Keratinocyte (primary cell): ENCODE data around the gene IGF1R.

Experiments used
- EZH2 ChIP-seq: IDR thresholded peaks from one replicate; pipeline ENCODE4 v1.6.1; 2012; ENCODE audit warnings: inconsistent platforms, mild to moderate bottlenecking, low read length, moderate library complexity
- TF ChIP-seq, protein P1 (sequence below), 3 experiments: IDR thresholded peaks in 1 of 3; conservative IDR thresholded peaks in 1 of 3; optimal IDR thresholded peaks in 1 of 3; 2 replicates in 2 of 3; 3 replicates in 1 of 3; pipeline versions ENCODE3 to v1.5.1; 2011; ENCODE audit warnings: low read length in 3 of 3, mild to moderate bottlenecking in 3 of 3, moderate library complexity in 2 of 3, control low read depth in 1 of 3, inconsistent platforms in 1 of 3; ENCODE audit not compliant: insufficient read depth in 2 of 3; ENCODE audit errors: extremely low read depth in 1 of 3

DNA sequence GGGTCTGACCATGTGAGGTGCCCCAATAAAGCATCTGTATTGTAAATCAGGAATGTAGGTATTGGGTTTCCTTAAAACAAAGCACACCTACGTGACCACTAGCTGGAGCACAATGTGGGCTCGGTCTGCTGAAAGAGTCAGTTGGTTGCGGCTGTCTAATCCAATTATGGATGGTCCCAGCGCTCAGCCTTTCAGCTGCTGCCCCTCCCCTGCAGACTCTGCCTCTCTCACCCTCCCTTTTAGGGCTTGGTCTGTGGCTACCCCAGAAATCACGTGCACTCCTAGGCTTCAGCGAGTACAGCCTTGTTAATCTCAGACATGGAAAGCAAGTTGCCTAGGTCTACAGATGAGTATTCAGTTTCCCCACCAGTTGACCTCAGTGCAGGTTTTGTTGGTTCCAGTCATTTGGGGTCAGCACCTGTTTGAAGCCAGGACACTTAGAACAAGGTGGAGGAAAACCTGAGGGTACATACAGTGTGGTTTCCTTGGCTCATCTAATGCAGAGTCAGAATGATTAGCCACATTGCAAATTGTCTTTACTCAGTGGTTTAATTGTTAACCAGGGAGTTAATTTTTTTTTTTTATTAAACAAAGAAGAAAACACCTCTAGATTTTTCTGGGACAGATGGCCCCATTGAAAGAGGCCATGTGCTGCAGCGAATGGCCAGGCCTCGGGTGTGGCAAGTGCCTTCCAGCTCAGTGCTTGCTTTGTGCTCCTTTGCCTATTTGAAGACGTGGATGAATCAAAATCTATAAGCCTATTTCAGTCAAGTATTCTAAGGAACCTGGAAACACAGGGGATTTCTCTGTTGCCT lies 137.7 kb downstream of the IGF1R start:
- no peak for TF ChIP-seq EZH2
- TF ChIP-seq, protein P1, sequence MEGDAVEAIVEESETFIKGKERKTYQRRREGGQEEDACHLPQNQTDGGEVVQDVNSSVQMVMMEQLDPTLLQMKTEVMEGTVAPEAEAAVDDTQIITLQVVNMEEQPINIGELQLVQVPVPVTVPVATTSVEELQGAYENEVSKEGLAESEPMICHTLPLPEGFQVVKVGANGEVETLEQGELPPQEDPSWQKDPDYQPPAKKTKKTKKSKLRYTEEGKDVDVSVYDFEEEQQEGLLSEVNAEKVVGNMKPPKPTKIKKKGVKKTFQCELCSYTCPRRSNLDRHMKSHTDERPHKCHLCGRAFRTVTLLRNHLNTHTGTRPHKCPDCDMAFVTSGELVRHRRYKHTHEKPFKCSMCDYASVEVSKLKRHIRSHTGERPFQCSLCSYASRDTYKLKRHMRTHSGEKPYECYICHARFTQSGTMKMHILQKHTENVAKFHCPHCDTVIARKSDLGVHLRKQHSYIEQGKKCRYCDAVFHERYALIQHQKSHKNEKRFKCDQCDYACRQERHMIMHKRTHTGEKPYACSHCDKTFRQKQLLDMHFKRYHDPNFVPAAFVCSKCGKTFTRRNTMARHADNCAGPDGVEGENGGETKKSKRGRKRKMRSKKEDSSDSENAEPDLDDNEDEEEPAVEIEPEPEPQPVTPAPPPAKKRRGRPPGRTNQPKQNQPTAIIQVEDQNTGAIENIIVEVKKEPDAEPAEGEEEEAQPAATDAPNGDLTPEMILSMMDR (optimal IDR thresholded peaks at IDR 0.05 in 1 of 3, IDR thresholded peaks at IDR 0.05 in 1 of 3, conservative IDR thresholded peaks at IDR 0.05 in 1 of 3; ENCODE audit: extremely low read depth in 1 of 3, insufficient read depth in 2 of 3, low read length in 3 of 3): no peak
